Superior temporal gyrus (tissue), 1 donor: ENCODE results near the gene MAGI3.
"Not testable (repeated sequence)": the region's sequence is repeated elsewhere in the genome, so short reads cannot be mapped to it uniquely, and the experiment has no call there.

ENCODE experiments used
- DNase-seq: peaks from one replicate; pipeline ENCODE4 v3.0.0-alpha.2; 2016; ENCODE audit errors: extremely low spot score

Gene MAGI3

DNA sequence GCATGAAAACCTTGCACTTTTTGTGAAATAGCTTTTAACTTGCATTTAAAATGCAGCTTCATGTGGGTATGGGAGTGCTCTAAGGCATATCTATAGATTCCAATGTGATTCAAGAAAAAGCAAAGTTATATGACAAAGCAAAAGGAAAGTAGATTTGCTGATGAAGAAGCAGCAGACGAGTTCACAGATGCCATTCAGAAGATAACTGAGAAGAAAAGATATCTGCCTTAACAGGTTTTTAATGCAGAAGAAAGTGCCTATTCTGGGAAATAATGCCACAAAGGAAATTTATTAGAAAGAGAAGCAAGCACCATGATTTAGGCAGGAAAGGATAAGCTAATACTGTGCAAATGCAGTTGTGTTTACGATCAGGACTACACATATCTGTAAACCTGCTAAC, 300.9 kb downstream of the MAGI3 start:
- DNase-seq = no peak

DNA sequence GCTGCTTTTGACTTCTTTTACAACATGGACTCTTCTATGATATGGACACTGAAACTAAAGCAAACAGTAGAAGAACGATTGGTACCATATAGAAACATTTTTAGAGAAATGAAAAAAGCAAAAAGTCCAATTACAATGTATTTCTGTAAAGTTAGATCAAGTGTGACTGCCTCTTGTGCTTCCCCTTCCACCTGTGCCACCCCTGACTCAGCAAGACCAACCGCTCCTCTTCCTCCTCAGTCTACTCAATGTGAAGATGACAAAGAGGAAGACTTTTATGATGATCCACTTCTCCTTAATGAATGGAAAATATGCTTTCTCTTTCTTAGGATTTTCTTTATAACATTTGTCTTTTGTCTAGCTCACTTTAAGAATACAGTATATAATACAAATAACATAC, 302.0 kb downstream of the MAGI3 start:
- no peak for DNase-seq

DNA sequence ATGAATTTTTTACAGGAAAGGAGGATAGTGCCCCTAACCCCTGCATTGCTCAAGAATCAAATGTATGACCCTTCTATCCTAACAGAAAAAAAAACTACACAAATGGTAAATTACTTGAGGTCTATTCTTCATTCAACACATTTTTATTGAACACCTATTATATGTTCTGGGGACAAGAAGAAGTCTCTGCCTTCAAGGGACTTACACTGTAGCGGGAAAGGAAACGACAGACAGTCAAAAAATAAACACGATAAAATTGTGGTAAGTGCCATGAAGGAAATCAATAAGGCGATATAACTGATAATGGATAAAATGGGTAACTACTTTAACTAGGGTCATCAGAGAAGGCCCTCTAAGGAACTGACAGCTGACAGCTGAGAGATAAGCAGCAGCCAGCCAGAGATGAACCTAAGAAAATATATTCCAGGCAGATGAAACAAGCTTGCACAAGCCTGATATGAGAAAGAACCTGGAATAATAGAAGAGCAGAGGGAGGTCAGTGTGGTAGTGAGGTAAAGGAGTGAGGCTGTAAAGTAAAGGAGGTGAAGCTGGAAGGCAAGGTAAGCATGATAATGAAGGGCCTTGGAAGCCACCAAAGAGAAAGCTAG, 302.6 kb downstream of the MAGI3 start:
- no peak for DNase-seq

DNA sequence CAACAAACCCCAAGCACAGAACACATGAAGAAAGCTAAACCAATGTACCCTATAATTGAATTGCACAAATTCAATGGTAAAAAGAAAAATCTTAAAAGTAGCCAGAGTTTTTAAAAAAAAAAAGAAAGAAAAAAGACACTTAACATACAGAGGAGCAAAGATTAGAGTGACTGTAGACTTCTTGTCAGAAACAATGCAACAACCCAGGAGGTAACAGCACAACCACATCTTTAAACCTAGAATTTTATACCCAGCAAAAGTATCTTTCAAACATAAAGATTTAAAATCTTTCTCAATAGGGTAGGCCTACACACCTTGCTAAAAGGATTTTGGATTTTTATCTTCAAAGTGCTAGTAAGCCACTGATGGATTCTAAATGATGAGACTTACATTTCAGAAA, 304.6 kb downstream of the MAGI3 start:
- no peak for DNase-seq

DNA sequence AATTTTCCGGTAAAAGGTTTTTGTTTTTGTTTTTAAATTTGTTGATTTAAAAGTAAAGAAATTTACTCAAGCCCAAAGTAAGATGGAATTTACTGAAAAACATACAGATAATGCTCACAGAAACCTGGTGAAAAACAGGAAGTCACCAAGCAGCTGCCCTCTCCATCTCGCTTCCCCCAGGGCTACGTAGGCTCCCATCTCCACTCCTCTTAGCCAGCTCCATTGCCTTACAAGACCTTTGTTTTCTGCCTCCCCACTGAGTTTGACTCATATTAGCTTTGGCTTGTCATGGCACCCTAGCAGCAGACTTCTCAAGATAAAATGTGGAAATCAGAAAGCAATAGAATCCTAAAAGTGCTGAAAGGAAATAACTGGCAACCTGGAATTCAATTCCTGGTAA, 311.1 kb downstream of the MAGI3 start:
- no peak for DNase-seq

DNA sequence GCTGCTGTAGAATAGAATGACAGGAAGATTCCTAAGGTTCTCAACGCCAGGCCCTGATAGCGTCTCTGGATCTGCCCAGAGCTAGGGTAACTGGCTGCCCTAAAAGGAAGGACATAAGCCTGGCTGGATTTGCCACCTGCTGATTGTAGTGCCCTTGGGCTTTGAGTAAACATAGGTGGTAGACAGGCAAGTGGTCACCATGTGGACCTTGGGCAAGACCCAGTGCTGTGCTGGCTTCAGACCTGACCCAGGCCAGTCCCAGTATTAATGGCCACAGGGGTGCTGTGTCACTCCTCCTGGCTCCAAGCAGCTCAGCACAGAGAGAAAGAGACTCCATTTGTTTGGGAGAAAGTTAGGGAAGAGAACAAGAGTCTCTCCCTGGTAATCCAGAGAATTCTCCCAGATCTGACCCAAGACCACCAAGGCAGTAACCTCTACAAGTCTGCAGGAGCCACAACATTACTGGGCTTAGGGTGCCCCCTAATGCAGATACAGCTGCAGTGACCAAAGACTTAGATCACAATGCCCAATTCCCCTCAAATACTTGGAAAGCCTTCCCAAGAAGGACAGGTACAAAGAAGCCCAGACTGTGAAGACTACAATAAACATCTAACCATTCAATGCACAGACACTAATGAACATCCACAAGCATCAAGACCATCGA, 324.4 kb downstream of the MAGI3 start:
- DNase-seq = no peak

DNA sequence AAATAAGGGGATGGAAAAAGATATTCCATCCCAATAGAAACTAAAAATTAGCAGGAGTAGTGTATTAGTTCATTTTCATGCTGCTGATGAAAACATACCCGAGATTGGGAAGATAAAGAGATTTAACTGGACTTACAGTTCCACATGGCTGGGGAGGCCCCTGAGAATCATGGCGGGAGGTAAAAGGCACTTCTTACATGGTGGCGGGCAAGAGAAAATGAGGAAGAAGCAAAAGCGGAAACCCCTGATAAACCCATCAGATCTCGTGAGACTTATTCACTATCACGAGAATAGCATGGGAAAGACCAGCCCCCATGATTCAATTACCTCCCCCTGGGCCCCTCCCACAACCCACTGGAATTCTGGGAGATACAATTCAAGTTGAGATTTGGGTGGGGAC, 327.2 kb downstream of the MAGI3 start:
- not testable (repeated sequence) for DNase-seq

DNA sequence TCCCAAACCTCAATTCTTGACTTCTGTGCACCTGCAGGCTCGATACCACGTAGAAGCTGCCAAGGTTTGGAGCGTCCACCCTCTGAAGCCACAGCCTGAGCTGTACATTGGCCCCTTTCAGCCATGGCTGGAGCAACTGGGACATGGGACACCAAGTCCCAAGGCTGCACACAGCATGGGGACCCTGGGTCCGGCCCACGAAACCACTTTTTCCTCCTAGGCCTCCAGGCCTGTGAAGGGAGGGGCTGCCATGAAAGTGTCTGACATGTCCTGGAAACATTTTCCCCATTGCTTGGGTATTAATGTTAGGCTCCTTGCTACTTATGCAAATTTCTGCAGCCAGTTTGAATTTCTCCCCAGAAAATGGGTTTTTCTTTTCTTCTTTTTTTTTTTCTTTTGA, 328.3 kb downstream of the MAGI3 start:
- not testable (repeated sequence) for DNase-seq

DNA sequence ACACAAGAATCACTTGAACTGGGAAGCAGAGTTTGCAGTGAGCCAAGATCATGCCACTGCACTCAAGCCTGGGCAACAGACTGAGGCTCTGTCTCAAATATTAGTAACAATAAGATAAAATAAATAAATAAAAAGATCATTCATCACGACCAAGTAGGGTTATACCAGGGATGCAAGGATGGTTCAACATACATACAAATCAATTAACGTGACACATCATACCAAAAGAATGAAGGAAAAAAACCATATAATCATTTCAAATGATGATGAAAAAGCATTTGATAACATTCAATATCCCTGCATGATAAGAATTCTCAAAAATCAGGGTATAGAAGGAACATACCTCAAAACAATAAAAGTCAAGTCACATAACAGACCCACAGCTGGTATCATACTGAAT, 330.7 kb downstream of the MAGI3 start:
- DNase-seq = no peak

DNA sequence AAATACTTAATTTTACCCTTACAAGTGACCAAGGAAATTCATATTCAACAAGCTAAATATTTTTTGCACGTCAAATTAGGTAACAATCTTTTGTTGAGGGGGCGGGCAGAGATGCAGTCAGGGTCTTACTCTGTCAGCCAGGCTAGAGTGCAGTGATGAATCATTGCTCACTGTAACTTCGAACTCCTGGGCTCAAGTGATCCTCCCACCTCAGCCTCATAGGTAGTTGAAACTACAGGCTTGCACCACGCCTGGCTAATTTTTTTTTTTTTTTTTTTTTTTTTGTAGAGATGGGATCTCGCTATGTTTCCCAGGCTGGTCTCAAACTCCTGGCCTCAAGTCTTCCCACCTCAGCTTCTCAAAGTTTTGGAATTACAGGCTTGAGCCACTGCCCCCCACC, 342.5 kb downstream of the MAGI3 start:
- no peak for DNase-seq

DNA sequence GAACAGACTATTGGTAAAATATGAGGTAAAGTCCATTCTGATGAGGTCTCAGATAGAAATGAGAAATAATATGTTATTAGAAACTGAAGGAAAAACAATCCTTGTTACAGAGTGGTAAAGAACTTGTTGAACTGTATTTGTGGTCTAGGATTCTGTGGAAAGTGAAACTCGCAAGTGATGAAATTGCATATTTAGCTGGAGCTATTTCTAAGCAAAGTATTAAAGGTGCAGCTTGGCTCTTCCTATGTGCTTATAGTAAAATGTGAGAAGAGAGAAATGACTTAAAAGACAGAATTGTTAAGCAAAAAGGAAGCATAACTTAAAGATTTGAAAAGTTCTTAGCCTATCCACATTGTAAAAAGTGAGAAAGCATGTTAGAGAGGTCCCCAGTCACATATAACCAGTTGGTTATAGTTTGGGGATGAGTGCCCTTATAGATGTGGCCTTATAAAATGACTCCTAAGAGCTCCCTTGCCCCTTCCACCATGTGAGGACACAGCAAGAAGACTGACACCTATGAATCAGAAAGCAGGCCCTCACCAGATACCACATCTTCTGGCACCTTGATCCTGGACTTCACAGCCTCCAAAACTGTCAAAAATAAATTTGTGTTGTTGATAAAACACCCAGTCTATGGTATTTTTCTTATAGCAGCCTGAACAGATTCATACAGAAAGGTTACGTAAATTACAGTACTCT, 344.2 kb downstream of the MAGI3 start:
- DNase-seq = no peak
